ENCODE data around the gene DLX3.

DLX3 gene

DNA sequence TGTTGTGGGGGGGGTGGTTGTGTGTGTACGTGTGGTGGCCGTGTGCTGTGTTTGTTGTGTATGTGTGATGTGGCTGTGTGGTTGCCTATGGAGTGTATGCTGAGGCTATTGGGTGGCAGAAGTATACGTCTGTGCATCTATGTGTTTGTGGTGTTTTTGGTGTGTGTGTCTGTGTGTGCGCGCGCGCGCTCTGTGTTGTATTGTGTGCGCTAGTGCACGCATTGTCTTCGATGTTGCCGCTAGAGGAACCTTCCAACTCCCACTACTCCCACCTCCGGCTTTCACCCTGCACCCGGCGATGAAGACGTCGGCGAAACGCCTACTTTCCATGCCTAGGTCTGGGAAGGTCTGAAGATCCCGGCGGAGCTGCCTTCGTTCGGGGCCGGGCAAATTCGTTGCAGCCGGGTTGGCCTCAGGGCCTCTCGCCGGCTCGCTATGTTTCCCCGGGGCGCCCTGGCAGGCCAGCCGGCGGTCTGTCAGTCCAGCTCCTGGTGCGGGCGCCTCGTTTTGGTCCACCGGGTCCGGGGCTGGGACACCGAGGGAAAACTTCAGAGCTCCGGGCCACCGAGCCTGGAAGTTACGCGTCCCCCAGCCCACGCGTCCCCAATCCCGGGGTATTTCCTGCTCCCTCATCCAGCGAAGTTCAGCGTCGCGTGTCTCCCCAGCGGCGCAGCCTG, 31.3 kb downstream of the DLX3 start:
- TF ChIP-seq, protein P1, sequence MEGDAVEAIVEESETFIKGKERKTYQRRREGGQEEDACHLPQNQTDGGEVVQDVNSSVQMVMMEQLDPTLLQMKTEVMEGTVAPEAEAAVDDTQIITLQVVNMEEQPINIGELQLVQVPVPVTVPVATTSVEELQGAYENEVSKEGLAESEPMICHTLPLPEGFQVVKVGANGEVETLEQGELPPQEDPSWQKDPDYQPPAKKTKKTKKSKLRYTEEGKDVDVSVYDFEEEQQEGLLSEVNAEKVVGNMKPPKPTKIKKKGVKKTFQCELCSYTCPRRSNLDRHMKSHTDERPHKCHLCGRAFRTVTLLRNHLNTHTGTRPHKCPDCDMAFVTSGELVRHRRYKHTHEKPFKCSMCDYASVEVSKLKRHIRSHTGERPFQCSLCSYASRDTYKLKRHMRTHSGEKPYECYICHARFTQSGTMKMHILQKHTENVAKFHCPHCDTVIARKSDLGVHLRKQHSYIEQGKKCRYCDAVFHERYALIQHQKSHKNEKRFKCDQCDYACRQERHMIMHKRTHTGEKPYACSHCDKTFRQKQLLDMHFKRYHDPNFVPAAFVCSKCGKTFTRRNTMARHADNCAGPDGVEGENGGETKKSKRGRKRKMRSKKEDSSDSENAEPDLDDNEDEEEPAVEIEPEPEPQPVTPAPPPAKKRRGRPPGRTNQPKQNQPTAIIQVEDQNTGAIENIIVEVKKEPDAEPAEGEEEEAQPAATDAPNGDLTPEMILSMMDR (IDR thresholded peaks at IDR 0.05), result no peak

DNA sequence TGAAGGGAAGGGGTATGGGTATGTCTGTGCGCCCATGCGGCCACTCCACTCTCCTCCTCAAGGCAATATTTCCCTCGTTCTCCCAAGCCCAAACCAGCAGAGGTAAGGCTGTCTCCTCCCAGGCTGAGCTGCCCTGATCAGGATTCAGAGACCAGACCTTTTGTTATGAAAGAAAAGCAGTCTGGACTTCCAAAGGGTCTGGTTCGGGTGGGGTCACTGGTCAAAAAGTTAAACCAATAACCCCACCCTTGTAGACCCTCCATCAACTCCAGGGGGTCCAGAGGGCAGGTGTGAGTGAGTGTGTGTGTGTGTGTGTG, 31.8 kb downstream of the DLX3 start:
- TF ChIP-seq, protein P1 (IDR thresholded peaks at IDR 0.05), result no peak

DNA sequence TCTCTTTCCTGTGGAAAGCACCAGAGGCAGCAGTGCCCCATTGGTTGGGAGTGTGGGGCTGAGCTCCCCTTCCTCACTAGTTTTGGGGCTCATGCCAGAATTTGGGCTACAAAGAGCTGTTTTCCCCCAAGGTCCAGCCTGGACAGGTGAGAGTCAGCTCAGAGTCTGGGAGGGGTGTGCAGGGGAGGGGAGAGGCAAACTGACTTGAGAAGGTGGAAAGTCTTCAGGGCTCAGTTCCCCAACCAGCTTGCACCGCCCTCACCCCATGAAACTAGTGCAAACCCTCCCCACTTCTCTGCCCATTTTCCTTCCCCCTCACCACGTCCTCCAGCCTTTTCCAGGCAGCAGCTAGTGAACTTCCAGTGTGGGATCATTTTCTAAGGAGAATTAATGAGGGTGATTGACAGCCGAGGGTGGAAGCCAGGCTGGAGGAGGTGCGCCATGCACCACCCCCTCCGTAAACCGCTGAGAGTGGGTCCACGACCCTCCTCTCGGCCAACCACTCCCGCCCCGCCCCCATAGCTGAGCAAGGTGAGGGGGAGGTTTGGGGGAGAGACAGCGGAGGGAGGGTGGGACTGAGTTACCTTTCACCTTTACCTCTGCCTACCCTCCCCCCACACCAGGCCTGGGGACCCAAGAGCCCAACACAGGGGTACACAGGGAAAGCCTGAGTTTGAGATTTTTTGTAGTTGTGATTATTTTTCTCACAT, 32.3 kb downstream of the DLX3 start:
- TF ChIP-seq, protein P1 (IDR thresholded peaks at IDR 0.05), result no peak

DNA sequence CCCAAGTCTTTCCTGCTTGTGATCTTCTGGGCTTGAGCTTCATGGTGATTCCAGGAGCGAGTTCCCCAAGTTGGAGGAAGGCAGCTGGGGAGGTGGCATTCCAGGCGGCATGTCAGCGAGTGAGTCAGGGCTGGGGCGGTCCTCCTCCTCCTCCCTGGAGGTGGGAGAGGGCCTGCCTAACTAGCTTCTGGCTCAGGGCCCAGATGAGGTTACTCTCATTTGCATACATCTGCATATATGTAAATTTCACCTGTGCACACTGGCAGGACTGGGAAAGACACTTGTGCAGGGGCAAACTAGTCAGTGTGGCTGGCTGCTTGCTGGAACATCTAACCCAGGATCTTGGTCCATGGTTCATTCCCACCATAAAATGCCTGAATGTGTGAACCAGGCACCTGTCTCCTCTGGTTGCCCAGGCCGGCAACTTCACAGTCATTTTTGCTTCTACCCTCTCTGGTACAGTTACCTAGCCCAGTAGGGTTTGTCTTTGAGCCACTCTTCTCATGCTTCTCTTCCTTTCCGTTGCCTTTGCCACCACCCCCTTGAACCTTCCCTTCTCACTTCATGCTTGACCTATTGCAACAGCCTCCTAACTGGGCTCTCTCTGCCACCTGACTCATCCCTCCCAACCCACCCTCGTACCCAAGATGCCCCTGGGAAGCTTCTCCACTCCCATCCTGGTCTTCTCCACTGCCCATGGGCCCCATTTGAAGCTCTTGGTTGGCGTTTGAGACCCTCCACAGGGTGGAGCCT, 35.7 kb downstream of the DLX3 start:
- TF ChIP-seq, protein P1 (IDR thresholded peaks at IDR 0.05), result no peak

DNA sequence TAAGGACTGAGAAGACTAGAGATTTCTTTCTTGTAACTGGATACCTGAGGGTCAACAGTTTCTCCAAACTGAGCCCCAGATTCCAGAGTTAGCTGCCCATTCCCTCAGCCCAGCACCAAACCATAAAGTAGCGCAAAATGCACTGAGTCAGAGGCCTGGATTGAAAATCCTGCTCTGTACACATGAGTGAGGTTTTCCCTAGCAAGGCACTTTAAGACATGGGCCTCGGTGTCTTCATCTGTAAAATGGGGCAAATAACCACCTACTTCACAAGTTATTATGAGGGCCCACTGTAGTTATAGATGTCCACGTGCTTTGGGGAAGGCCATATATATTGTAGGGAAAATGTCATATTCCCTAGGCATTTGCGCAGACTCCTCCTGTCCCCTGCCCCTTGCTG, 36.3 kb downstream of the DLX3 start:
- TF ChIP-seq, protein P1 (IDR thresholded peaks at IDR 0.05), result no peak

DNA sequence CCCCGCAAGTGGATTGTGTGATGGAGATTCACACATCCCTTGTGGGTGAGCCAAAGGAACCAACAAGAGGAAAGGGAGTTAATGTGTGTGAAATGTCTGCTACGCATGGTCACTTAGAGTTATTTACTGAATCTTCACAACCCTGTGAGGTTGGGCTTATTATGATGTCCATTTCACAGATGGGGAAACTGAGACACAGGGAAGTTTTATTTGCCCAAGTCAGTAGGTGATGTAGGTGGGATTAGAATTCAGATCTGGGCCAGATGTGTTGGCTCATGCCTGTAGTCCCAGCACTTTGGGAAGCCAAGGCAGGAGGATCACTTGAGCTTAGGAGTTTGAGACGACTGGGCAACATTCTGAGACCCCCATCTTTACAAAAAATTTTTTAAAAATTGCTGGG, 37.7 kb downstream of the DLX3 start:
- TF ChIP-seq, protein P1 (IDR thresholded peaks at IDR 0.05), result no peak

DNA sequence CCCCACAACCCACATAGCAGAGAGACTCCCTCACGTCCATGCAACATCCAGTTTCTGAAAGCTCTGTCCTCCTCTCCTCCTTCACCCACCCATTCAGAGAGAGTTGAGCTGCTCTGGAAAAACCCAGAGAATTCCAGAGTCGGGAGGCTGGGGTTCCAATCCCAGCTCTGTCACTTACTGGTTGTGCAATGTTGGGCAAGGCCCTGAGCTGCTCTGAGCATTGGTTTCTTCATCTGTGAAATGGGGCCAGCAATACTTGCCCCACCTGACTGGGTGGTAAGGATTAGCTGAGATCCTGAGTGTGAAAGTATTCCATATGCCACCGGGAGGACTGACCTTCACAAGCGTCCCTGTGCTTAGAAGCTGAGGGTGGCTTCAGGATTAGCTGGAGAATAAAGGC, 38.2 kb downstream of the DLX3 start:
- TF ChIP-seq, protein P1 (IDR thresholded peaks at IDR 0.05), result no peak

Data from LNCAP (cell line).